ENCODE data around the gene EXOSC1. TPM values are rescaled to one million over a fixed set of nuclear protein-coding genes. Genes with fewer than 3 reads are reported as not detected.

EXOSC1 gene
- total RNA-seq, 1 experiment from 2014 or later, result 60.3 TPM

DNA sequence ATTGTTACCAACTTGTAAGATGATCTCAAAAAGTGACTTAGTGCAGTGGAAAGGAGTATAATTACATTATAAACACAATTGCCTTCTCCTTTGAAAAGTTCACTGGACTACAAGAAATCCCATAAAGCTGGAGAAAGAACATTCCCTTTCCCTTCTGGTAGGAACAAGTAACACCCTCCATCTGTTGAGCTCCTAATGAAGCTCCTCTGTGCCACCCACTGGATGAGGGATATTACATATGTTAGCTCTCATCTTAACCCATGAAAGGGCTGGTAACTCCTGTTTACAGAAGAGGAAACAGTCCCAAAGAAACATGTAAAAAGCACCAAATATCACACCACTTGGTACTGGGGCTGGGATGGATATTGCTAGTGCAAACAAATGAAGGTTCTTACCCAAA is 11.8 kb downstream of the EXOSC1 start:
- H3K27me3 ChIP-seq (ENCODE audit: control insufficient read depth, insufficient read depth, low read length), result no peaks in the 10 kb centered on the region
- H3K4me3 ChIP-seq (ENCODE audit: low read depth in 2 of 2, low read length in 2 of 2), result no peak overlapping the region
- H3K27ac ChIP-seq (ENCODE audit: low read length), result no peak overlapping the region
- H3K36me3 ChIP-seq (ENCODE audit: control insufficient read depth, insufficient read depth, low read length), result peaks cover 29% of the 10 kb centered on the region
- ATAC-seq (peak; percentile 68), DNase-seq (ENCODE audit: low read depth, low spot score) (no peak)
- TF ChIP-seq, protein P1, sequence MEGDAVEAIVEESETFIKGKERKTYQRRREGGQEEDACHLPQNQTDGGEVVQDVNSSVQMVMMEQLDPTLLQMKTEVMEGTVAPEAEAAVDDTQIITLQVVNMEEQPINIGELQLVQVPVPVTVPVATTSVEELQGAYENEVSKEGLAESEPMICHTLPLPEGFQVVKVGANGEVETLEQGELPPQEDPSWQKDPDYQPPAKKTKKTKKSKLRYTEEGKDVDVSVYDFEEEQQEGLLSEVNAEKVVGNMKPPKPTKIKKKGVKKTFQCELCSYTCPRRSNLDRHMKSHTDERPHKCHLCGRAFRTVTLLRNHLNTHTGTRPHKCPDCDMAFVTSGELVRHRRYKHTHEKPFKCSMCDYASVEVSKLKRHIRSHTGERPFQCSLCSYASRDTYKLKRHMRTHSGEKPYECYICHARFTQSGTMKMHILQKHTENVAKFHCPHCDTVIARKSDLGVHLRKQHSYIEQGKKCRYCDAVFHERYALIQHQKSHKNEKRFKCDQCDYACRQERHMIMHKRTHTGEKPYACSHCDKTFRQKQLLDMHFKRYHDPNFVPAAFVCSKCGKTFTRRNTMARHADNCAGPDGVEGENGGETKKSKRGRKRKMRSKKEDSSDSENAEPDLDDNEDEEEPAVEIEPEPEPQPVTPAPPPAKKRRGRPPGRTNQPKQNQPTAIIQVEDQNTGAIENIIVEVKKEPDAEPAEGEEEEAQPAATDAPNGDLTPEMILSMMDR (IDR thresholded peaks at IDR 0.05), result no peak
- TF ChIP-seq, protein P2, sequence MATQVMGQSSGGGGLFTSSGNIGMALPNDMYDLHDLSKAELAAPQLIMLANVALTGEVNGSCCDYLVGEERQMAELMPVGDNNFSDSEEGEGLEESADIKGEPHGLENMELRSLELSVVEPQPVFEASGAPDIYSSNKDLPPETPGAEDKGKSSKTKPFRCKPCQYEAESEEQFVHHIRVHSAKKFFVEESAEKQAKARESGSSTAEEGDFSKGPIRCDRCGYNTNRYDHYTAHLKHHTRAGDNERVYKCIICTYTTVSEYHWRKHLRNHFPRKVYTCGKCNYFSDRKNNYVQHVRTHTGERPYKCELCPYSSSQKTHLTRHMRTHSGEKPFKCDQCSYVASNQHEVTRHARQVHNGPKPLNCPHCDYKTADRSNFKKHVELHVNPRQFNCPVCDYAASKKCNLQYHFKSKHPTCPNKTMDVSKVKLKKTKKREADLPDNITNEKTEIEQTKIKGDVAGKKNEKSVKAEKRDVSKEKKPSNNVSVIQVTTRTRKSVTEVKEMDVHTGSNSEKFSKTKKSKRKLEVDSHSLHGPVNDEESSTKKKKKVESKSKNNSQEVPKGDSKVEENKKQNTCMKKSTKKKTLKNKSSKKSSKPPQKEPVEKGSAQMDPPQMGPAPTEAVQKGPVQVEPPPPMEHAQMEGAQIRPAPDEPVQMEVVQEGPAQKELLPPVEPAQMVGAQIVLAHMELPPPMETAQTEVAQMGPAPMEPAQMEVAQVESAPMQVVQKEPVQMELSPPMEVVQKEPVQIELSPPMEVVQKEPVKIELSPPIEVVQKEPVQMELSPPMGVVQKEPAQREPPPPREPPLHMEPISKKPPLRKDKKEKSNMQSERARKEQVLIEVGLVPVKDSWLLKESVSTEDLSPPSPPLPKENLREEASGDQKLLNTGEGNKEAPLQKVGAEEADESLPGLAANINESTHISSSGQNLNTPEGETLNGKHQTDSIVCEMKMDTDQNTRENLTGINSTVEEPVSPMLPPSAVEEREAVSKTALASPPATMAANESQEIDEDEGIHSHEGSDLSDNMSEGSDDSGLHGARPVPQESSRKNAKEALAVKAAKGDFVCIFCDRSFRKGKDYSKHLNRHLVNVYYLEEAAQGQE (IDR thresholded peaks at IDR 0.05; ENCODE audit: insufficient read depth in 1 of 2, low read depth in 2 of 2, low read length in 1 of 2), result no peak
- TF ChIP-seq SIN3A (IDR thresholded peaks at IDR 0.05; ENCODE audit: borderline replicate concordance, insufficient read depth, low read depth, low read length) (no peak), TCF7L2 (IDR thresholded peaks at IDR 0.05; ENCODE audit: low read depth, low read length) (no peak), POLR2AphosphoS5 (IDR thresholded peaks at IDR 0.05; ENCODE audit: low read depth, low read length) (no peak; the same call in 1 of the 2 replicates)
- no TSS peak for BruUV-seq (replicated peaks)
- POLR2A ChIA-PET, result interaction anchor here (0.6 kb wide), 1 partner anchor 11 kb away, joined by 3 read pairs; no protein-coding TSS in a partner anchor
- CTCF ChIA-PET, result interaction anchor here (0.6 to 1.1 kb wide), 2 partner anchors 28 to 201 kb away, joined by 6 to 7 read pairs; no protein-coding TSS in a partner anchor
- no peaks in the 10 kb centered on the region for H3K9me3 ChIP-seq (ENCODE audit: control insufficient read depth, insufficient read depth, low read depth, low read length)
- no peaks in the 10 kb centered on the region for H3K4me1 ChIP-seq (ENCODE audit: control insufficient read depth, insufficient read depth, low read length)
- intact Hi-C loops (cut with micrococcal nuclease; ENCODE audit: unreplicated experiment) (no loop called here), in situ Hi-C loops (cut with HindIII; ENCODE audit: low pct_unique_long_range_greater_than_20kb, low sequenced_read_pairs) (no loop called here)

DNA sequence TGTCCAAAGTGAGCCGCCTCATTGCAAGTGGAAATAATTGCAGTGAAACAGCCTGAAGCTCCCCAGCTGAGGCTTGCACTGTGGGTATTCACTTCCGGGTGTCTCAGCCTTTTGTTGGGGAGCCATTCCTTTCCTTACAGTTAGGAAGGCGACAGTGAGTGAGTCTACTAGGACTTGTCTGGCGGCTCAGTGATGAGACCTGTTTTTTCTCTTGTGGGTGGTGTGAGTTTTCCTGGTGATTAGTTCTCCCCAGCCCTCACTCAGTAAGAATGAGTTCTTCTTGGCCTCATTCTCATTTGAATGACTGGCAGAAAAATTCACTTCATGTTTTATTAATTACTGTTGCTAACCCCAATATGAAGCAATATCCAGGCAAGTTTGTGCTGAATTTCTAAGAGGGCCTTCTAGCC is 17.2 kb downstream of the EXOSC1 start:
- H3K36me3 ChIP-seq (ENCODE audit: control insufficient read depth, insufficient read depth, low read length), result peaks cover 39% of the 10 kb centered on the region
- ATAC-seq (no peak), DNase-seq (ENCODE audit: low read depth, low spot score) (no peak)
- peak overlapping the region; percentile 83 for H3K4me3 ChIP-seq (ENCODE audit: low read depth in 2 of 2, low read length in 2 of 2)
- no peaks in the 10 kb centered on the region for H3K27me3 ChIP-seq (ENCODE audit: control insufficient read depth, insufficient read depth, low read length)
- intact Hi-C loops (cut with micrococcal nuclease; ENCODE audit: unreplicated experiment) (no loop called here), in situ Hi-C loops (cut with HindIII; ENCODE audit: low pct_unique_long_range_greater_than_20kb, low sequenced_read_pairs) (no loop called here)
- TF ChIP-seq POLR2AphosphoS5 (IDR thresholded peaks at IDR 0.05; ENCODE audit: low read depth, low read length) (no peak), TCF7L2 (IDR thresholded peaks at IDR 0.05; ENCODE audit: low read depth, low read length) (no peak), SIN3A (IDR thresholded peaks at IDR 0.05; ENCODE audit: borderline replicate concordance, insufficient read depth, low read depth, low read length) (no peak)
- TF ChIP-seq, protein P1 (IDR thresholded peaks at IDR 0.05), result no peak
- TF ChIP-seq, protein P2 (IDR thresholded peaks at IDR 0.05; ENCODE audit: insufficient read depth in 1 of 2, low read depth in 2 of 2, low read length in 1 of 2), result no peak
- BruUV-seq (replicated peaks), result no TSS peak
- ChIA-PET POLR2A (interaction anchor here (0.7 to 1.1 kb wide), 2 partner anchors 15 to 27 kb away, joined by 3 read pairs; partner anchors contain the start of gene RRP12), CTCF (interaction anchor here (0.6 kb wide), 1 partner anchor 10 kb away, joined by 3 read pairs; no protein-coding TSS in a partner anchor)
- peak overlapping the region; percentile 94 for H3K27ac ChIP-seq (ENCODE audit: low read length)
- no peaks in the 10 kb centered on the region for H3K9me3 ChIP-seq (ENCODE audit: control insufficient read depth, insufficient read depth, low read depth, low read length)
- H3K4me1 ChIP-seq (ENCODE audit: control insufficient read depth, insufficient read depth, low read length), result peaks cover 10% of the 10 kb centered on the region
